Sigmoid colon (tissue), 4 donors: ENCODE results near the gene S100A5.

ENCODE experiments used
- CTCF ChIP-seq, 4 experiments: fragments of 450-650 bp in 3 of 4; fragments of 200-600 bp in 1 of 4; IDR thresholded peaks; one replicate each; pipeline ENCODE4 v1.5.1; 2016 to 2019; ENCODE audit warnings: antibody characterized with exemption in 4 of 4, mild to moderate bottlenecking in 3 of 4, moderate library complexity in 2 of 4
- EP300 ChIP-seq, 4 donors: sonication (generic); formaldehyde crosslinking; IDR thresholded peaks; one replicate each; pipeline ENCODE4 v1.6.1; 2017; ENCODE audit warnings: antibody characterized with exemption in 4 of 4

- TF ChIP-seq EP300 (IDR thresholded peaks at IDR 0.05) (no peak), CTCF (IDR thresholded peaks at IDR 0.05) (no peak)
Observed at GRCh38 chr1:153563483-153563901, 22.8 kb upstream of the S100A5 start.
